ENCODE measurements around the gene FAM120A. TPM values are rescaled to one million over a fixed set of nuclear protein-coding genes. Genes with fewer than 3 reads are reported as not detected.

FAM120A gene
- total and polyA plus RNA-seq, 2 donors (not counting 1 experiment from before 2014, with no cell fraction given): 85.8 to 136 TPM

GRCh38 chr9:93473411-93473810 lies 21.9 kb downstream of the FAM120A start:
- H4K20me1 ChIP-seq (ENCODE audit: control insufficient read depth, extremely low read depth, insufficient read depth, low read length): no peaks in the 10 kb centered on the region
- DNase-seq (ENCODE audit: low read depth in 2 of 2): peak; percentile 17 to 66
- TF ChIP-seq CTCF (conservative IDR thresholded peaks at IDR 0.05 in 1 of 2, IDR thresholded peaks at IDR 0.05 in 1 of 2; ENCODE audit: low read depth in 1 of 2, low read length in 2 of 2) (no peak), EZH2 (IDR thresholded peaks at IDR 0.05; ENCODE audit: low read length, missing control alignments) (no peak)

DNA sequence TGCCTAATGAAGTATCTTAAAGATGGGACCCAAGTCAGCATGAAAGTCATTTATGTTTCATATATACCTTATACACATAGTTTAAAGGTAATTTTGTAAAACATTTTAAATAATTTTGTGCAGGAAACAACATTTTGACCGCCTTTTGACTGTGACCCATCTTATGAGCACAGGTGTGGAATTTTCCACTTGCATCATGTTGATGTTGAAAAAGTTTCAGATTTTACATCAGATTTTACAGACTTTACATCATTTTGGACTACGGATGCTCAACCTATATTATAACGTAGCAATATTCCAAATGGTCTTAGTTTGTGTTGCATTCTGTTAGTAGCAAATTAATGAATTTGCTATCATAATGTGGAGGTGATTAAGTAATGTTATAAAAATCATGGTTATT lies 23.6 kb downstream of the FAM120A start:
- Histone ChIP-seq H2AFZ (ENCODE audit: low read length) (no peak overlapping the region), H3K27me3 (ENCODE audit: control insufficient read depth, insufficient read depth, low read length) (no peaks in the 10 kb centered on the region), H3K79me2 (ENCODE audit: control insufficient read depth, insufficient read depth, low read length) (peaks cover 42% of the 10 kb centered on the region), H3K4me3 (replicated peaks in 1 of 4; ENCODE audit: control extremely low read depth in 1 of 4, insufficient read depth in 1 of 4, low read depth in 3 of 4, low read length in 4 of 4) (no peak overlapping the region), H3K9ac (ENCODE audit: insufficient read depth, low read length) (no peak overlapping the region), H3K27ac (ENCODE audit: insufficient read depth, low read length) (no peak overlapping the region), H3K4me1 (ENCODE audit: control insufficient read depth, extremely low read depth, insufficient read depth, low read length) (peaks cover 2% of the 10 kb centered on the region), H4K20me1 (ENCODE audit: control insufficient read depth, extremely low read depth, insufficient read depth, low read length) (no peaks in the 10 kb centered on the region), H3K9me3 (ENCODE audit: control insufficient read depth, insufficient read depth, low read depth, low read length) (no peaks in the 10 kb centered on the region), H3K4me2 (ENCODE audit: extremely low read depth, insufficient read depth, low read length) (no peak overlapping the region), H3K36me3 (ENCODE audit: control insufficient read depth, insufficient read depth, low read length) (peaks cover 1% of the 10 kb centered on the region)
- TF ChIP-seq CTCF (conservative IDR thresholded peaks at IDR 0.05 in 1 of 2, IDR thresholded peaks at IDR 0.05 in 1 of 2; ENCODE audit: low read depth in 1 of 2, low read length in 2 of 2): no peak
- TF ChIP-seq EZH2 (IDR thresholded peaks at IDR 0.05; ENCODE audit: low read length, missing control alignments): no peak
- no peak for DNase-seq (ENCODE audit: low read depth in 2 of 2)

More at GRCh38 chr9:93473411-93473810, 21.9 kb downstream of the FAM120A start:
- Histone ChIP-seq H3K9me3 (ENCODE audit: control insufficient read depth, insufficient read depth, low read depth, low read length) (no peaks in the 10 kb centered on the region), H3K36me3 (ENCODE audit: control insufficient read depth, insufficient read depth, low read length) (peaks cover 1% of the 10 kb centered on the region), H3K4me1 (ENCODE audit: control insufficient read depth, extremely low read depth, insufficient read depth, low read length) (peaks cover 6% of the 10 kb centered on the region), H3K9ac (ENCODE audit: insufficient read depth, low read length) (no peak overlapping the region), H2AFZ (ENCODE audit: low read length) (no peak overlapping the region), H3K4me2 (ENCODE audit: extremely low read depth, insufficient read depth, low read length) (no peak overlapping the region), H3K27ac (ENCODE audit: insufficient read depth, low read length) (no peak overlapping the region), H3K4me3 (replicated peaks in 1 of 4; ENCODE audit: control extremely low read depth in 1 of 4, insufficient read depth in 1 of 4, low read depth in 3 of 4, low read length in 4 of 4) (no peak overlapping the region), H3K79me2 (ENCODE audit: control insufficient read depth, insufficient read depth, low read length) (peaks cover 53% of the 10 kb centered on the region), H3K27me3 (ENCODE audit: control insufficient read depth, insufficient read depth, low read length) (no peaks in the 10 kb centered on the region)

GRCh38 chr9:93475856-93476255 lies 24.4 kb downstream of the FAM120A start:
- Histone ChIP-seq H4K20me1 (ENCODE audit: control insufficient read depth, extremely low read depth, insufficient read depth, low read length) (no peaks in the 10 kb centered on the region), H3K9ac (ENCODE audit: insufficient read depth, low read length) (no peak overlapping the region), H3K9me3 (ENCODE audit: control insufficient read depth, insufficient read depth, low read depth, low read length) (no peaks in the 10 kb centered on the region), H3K4me1 (ENCODE audit: control insufficient read depth, extremely low read depth, insufficient read depth, low read length) (peaks cover 2% of the 10 kb centered on the region), H2AFZ (ENCODE audit: low read length) (no peak overlapping the region), H3K36me3 (ENCODE audit: control insufficient read depth, insufficient read depth, low read length) (peaks cover 1% of the 10 kb centered on the region), H3K27me3 (ENCODE audit: control insufficient read depth, insufficient read depth, low read length) (no peaks in the 10 kb centered on the region), H3K79me2 (ENCODE audit: control insufficient read depth, insufficient read depth, low read length) (peaks cover 37% of the 10 kb centered on the region), H3K27ac (ENCODE audit: insufficient read depth, low read length) (no peak overlapping the region), H3K4me3 (replicated peaks in 1 of 4; ENCODE audit: control extremely low read depth in 1 of 4, insufficient read depth in 1 of 4, low read depth in 3 of 4, low read length in 4 of 4) (no peak overlapping the region), H3K4me2 (ENCODE audit: extremely low read depth, insufficient read depth, low read length) (no peak overlapping the region)
- peak in 1 of 2 donors; percentile 17 for DNase-seq (ENCODE audit: low read depth in 2 of 2)
- TF ChIP-seq EZH2 (IDR thresholded peaks at IDR 0.05; ENCODE audit: low read length, missing control alignments) (no peak), CTCF (conservative IDR thresholded peaks at IDR 0.05 in 1 of 2, IDR thresholded peaks at IDR 0.05 in 1 of 2; ENCODE audit: low read depth in 1 of 2, low read length in 2 of 2) (no peak)

All from fibroblast of lung (primary cell).